Ramos (cell line): Measurements from ENCODE around the gene PDGFB.
"Not testable (repeated sequence)": the region's sequence is repeated elsewhere in the genome, so short reads cannot be mapped to it uniquely, and the experiment has no call there.

Experiments used
- in situ Hi-C: fragments of 300-500 bp; cut with MboI; formaldehyde crosslinking; loops from one replicate; pipeline ENCODE4 v1.14.3; 2022; ENCODE audit warnings: low sequenced_read_pairs; ENCODE audit not compliant: unreplicated experiment

The PDGFB gene

DNA sequence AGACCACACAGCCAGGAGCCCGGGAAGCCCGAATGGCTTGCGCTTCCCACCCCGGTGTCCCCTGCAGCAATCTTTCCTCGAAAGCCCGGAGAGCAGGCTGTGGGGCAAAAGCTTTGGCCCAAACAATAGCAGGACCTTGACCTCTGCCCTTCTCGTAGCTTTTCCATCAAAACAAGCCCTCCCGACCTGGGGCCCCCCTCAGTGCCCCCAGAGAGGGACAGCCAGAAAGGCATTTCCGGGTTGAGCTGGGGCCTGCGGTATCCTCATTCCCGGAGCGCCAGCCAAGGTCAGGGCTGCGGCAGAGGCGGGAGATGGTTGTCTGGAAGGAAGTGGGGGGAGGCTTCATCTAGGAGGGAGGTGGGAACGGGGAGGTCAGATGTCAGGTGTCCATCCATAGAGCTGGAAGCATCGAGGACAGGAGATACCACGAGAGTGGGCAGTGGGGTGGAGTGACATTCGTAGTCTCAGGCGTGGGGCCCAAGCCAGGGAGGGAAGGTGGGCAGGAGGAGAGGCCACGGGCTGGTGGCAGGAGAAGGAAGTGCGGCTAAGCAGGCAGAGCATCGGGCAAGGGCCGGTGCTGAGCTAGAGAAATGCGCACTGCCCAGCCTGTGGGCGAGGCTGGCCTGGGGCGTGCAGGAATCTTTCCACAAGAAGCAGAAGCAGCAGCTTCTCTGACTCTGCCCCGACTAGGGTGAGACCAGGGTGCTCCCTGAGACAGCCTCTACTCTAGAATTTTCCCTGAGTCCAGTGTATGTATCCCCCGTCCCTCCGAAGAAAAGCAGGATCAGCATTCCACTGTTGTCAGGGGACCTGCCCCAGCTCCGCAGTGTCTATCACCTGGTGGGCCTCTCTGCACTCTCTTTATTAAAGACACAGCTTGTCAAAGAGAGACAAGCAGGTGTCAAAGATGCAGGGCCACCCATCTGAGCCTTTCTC lies 14.3 kb downstream of the PDGFB start:
- in situ Hi-C loops, result no loop called here

DNA sequence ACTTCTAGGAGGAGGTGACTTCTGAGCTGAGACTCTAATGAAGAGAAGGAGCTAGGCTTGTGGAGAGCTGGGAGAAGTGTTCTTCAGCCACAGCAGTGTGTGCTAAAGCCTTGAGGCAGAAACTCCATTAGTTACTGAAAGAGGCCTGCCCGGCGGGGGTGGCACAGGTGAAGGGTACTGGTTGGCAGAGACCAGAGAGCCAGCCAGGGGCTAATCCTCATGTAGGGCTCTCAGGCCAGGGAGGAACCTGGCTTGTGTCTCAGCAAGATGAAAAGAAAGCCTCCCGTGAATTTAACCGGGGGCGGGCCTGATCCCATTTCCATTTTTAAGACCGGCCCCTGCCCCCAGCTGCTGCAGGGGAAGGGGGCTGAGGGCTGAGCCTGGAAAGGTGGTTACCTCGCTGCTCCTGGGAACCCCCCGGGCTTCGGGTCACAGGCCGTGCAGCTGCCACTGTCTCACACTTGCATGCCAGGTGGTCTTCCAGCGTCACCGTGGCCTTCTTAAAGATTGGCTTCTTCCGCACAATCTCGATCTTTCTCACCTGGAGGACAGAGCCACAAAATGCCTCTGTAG lies 15.0 kb downstream of the PDGFB start:
- in situ Hi-C loops, result no loop called here

DNA sequence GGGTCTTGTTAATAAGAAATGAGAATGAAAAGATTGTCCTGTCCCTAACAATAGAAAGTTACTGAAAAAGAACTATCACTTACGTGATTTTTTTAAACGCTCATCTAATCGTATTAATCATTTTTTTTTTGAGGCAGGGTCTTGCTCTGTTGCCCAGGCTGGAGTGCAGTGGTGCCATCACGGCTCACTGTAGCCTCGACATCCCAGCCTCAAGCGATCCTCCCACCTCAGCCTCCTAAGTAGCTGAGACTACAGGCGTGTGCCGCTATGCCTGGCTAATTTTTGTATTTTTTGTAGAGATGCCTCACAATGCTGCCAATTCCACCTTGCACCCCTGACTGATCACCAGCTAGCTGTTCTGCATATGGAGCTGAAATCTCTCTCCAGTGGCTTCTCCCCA lies 15.7 kb downstream of the PDGFB start:
- in situ Hi-C loops, result no loop called here

DNA sequence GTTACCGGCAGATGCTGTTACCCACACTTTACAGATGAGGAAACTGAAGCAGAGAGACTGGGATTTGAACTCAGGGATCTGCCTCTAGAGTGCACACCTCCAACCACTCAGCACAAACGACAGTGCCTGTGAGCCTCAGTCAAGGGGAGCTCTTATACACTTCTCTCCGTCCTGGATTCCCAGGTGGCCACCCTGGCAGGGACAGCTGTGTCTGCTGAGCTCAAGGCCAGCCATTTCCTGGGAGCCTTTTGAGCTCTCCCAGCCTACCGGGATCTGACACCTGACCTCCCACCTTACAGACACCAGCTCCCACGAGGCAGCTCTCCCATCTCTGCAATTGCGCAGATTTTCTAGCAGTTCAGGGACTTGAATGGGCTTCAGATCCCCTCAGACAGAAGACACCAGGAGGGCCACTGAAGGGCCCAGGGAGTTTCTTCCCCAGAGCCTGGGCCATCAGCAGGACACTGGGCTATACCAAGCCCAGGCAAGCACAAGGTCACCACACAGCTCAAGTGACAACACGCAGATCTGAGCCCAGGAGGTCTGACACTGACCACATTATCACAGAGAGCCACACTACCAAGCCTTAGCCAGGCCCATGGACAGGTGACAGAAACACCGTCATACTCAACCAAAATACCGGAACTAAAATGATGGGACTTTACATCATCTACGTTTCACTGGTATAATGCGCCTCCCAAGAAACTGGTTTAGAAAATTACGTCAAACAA lies 17.1 kb downstream of the PDGFB start:
- in situ Hi-C loops, result no loop called here

DNA sequence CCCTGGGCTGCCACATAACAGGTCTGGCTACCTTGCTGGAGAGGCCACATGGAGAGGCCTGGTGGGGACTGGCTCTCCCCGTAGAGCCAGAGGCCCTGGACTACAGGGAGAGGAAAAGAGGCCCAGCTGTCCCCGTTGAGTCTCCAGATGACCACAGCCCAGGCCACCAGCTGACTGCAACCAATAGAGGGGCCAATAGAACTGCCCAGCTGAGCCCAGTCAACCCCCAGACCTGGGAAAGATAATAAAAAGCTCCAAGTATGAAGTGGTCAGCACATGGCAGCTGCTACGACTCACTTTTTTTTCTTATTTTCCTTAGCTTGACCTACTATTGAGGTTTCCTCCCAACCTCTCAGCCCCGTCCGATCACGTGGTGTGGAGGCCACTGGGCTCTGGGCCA lies 18.4 kb downstream of the PDGFB start:
- in situ Hi-C loops, result no loop called here

DNA sequence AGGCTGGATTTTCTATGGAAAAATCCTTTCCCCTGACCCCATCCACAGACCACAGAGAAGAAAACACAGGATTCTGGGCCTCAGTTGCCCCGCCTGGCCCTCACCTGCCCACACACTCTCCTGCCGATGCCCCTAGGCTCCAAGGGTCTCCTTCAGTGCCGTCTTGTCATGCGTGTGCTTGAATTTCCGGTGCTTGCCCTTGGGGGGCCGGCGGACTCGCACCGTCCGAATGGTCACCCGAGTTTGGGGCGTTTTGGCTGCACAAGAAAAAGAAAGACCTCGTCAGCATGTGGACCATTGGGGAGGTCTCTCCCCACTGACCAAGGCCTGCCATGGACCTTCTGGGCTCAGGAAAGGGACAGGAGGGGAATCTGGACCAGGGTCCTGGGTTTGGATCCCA lies 19.2 kb downstream of the PDGFB start:
- in situ Hi-C loops, result no loop called here

DNA sequence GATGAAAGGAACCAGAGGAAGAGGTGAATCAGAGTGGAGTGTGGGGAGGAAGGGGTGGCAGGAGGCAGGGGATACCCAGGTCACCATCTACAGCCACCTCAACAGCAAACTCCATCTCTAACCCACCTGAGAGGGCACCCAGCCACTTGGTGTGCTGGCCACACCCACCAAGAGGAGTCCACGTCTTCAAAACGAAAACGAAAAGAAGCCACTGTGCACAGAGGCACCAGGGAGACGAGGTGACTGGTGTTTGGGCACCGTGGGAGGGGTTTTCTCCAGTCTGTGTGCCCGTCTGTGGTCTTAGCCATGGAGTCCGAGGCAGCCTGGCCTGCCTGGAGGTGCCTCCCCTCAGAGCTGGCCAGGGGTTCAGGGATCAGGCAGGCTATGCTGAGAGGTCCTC lies 20.2 kb downstream of the PDGFB start:
- in situ Hi-C loops, result no loop called here

DNA sequence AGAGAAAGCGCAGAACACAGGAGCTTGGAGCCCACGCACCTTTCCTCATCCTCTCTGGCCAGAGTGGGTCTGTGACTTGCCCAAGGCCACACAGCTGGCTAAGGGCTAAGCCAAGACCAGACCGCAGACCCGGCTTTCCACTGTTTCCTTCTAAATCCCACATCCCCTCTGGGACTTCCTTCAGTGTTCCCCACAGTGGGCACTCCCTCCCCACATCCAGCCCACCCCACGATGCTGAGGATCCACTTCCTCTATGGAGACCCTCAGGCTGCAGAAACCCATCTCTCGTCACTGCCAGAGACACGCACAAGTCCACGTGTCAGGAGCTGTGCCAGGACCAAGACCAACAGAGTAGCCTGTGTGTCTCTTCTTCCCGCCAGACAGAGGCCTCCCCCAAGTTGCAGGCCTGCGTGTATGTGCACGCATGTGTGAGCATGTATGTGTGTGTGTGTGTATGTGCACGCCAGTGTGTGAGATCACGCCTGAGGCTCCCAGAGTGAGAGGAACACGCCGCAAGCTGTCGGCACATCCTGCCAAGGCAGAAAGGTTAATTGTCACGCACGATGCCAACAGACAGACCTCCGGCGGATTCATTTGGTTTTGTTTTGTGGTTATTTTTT lies 21.6 kb downstream of the PDGFB start:
- in situ Hi-C loops, result no loop called here

DNA sequence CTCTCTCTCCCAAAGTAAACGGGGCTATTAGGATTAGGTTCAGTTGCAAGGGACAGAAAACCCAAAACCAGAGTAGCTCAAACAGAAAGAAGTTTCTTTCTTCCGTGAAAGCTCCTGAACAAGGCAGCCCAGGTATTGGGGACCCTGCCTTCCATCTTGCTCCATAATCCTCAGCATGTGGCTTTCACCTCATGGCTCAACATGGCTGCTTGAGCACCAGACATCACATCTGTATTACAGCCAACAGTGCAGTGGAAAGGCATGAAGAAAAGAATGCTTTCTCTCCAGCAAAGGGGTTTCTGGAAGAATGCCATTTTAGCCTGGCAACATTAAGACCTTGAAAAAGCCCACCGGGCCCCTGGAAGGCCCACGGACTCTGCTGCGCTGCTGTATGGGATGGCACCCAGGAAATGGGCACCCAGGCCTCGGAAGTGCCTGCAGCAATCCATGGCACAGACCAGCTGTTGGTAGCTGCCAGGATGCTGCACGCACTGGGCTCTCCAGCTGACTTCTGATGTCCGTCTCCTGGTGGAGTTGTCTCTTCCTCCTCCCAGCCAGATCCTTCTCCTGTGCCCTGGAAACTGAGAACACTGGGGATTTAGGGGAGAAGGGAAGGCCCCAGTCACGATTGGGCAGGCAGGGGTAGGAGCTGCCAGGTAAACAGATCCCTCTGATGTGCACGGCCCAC lies 22.6 kb downstream of the PDGFB start:
- in situ Hi-C loops, result no loop called here

DNA sequence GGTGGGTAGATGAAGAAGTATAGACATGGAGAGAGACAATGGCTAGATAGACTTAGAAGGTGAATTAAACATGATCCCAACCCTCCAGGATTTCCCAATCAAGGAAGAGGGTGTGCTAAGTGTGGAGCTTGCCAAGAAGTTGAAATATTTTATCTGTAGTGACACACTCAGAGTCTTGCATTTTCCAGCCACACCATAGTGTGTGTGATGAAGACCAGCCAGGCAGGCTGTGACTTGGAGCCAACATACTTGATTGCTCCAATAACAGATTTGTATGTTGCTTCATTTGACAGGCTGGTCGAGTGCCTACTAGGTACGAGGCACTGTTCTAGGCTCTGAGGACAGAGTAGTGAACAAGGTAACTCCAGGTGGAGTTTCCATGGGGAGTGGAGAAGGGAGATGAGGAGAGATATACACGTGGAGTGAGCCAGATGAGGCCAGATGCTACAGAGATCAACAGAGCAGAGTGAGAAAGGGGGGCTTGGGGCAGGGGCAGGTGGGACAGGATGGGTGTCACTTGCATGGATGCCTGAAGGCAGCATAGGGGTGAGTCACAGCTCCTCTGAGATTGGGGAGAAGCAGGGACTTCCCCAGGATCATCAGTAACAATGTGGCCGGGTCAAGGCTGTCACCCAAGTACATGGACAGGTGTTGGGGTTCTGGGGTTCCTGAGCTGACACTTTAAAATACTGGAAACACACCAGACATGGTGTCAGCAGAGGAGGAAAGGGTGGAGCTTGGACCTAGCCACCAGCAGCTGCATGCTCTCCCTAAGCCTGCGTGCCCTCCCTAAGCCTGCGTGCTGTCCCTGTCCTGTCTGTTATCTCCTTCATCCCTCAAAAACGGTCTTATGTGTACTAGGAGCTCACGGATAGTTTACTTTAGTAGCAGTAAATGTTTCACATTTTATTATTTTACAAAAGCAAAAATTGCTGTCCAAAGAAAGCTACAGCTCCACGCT lies 23.6 kb downstream of the PDGFB start:
- in situ Hi-C loops, result no loop called here

DNA sequence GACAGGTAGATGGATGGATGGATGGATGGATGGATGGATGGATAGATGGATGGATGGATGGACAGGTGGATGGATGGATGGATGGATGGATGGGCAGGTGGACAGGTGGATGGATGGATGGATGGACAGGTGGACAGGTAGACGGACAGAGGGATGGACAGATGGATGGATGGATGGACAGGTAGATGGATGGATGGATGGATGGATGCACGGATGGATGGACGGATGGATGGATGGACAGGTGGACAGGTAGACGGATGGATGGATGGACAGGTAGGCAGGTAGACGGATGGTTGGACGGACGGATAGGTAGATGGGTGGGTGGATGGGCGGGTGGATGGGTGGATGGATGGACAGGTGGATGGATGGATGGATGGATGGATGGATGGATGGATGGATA lies 24.3 kb downstream of the PDGFB start:
- in situ Hi-C loops, result no loop called here

DNA sequence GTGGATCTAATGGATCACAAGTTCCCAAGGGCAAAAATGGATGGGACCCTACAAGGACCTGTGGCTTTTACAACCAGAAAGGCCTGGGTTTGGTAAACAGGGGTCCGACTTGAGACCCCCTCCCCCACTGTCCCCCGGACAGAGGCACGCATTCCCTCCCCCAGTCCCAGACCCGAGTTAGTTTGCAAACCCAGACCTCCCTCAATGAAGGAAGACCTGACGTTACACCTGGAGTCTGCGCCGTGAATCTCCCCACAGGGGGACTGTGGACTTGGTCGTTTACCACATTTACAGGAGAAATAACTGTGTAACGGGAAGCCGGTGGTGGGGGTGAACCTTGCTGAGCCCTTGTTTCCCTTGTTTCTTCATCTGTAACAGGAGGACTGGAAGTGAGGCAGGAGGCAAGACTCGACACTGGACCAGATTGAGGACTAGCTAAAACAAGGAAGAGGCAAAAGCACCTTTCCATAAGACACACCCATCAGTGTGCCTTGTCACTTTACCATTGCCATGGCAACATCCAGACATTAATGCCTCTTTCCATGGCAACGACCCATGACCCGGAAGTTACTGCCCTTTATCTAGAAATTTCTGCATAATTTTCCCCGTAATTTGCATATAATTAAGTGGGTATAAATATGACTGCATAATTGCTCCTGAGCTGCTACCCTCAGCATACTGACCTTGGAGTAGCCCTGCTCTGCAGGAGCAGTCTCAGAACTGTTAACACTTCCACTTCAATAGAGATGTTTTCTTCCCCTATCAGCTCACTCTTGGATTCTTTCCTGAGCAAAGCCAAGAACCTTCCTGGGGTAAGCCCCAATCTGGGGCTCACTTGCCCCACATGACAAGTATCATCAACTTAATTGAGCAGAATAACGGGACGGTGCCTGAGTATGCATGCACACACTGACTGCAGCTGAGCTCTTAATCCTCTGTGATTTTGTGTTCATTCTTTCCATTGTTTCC lies 25.4 kb downstream of the PDGFB start:
- in situ Hi-C loops, result no loop called here

DNA sequence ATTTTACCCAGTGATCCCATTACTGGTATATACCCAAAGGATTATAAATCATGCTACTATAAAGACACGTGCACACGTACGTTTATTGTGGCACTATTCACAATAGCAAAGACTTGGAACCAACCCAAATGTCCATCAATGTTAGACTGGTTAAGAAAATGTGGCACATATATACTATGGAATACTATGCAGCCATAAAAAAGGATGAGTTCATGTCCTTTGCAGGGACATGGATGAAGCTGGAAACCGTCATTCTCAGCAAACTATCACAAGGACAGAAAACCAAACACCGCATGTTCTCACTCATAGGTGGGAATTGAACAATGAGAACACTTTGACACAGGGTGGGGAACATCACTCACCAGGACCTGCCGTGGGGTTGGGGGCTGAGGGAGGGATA lies 26.4 kb downstream of the PDGFB start:
- in situ Hi-C loops, result not testable (repeated sequence)

DNA sequence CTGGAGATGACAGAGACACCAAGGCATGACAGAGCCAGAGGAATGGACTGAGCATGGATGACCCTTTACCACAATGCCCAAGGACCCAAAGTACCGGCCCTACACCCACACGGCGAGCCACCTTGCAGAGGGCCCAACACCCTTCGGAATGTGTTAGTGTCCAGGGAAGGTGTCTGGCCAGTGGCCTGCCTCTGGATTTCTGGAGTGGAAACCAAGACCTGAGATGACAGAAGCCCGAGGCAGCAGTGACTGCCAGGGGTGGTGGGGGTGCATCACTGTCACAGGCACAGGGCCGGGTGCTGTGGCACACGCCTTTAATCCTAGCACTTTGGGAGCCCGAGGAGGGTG lies 28.7 kb downstream of the PDGFB start:
- in situ Hi-C loops, result no loop called here

DNA sequence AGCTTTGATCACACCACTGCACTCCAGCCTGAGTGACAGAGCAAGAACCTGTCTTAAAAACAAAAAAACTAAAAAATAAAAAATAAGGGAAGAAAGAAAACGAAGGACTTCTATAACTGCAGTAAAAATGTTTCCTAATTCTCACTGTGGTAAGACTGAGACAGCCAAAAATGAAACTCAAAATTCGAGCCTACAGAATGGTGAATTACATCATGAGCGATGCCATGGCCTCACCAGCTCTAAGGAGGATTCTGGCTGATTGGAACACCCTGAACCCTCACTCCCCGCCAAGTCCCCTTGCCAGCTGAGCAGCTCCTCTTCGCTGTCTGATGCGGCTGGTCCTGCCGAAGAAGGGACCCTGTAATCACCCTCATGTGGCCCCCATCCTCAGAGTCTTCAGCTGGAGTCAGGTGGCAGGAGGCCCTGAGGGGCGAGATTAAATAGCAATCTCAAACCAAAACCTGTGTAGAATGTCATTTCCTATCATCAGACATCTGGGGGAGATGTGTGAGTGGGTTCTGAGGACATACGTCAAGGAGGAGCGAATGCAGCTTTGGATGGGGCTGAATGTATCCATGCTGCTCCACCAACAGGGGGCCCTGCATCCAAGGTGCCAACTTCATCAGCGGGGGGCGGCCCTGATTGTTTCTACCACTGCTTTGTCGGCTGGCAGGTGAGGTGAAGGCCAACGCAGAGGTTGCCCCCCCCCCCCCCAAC lies 29.2 kb downstream of the PDGFB start:
- in situ Hi-C loops, result no loop called here

DNA sequence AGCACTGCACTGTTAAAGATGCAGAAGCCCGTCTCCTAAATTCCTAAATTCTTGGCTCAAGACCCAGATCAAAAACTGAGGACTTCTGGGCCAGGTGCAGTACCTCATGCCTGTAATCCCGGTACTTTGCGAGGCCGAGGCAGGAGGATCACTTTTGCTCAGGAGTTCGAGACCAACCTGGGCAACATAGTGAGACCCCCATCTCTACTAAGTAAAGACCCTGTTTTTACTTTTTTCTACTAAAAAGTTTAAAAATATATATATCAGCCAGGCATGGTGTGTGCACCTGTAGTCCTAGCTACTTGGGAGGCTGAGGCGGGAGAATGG lies 29.7 kb downstream of the PDGFB start:
- in situ Hi-C loops, result no loop called here

DNA sequence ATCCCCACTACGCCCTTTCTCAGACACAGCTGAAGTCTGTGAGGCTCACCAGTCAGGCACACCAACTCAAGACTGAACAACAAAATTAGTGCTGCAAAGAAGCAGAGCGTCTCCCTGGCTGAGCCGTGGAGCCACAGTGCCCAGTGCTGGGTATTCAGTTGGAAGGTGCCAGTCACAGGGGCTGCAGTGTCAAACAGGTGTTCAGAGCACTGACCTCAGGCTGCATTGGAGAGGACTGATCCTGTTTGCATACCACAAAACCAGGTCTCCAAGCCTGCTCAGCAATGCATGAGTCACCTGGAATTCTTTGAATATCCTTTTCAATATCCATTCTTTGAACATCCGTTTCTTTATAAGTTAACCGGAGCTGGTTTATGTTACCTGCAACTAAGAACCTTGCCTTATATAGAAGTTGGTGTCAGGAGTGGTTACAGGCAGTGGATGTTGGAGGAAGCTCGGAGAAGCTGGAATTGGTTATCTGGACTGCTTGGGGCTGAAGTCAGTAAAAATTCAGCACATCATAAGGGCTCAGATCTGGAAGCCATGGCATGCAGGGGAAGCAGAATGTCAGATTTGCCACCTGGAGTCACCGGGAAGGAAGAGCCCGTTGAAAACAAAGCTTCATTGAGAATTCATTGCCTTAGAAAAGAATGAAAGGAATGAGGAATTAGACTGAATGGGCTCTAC lies 30.3 kb downstream of the PDGFB start:
- in situ Hi-C loops, result no loop called here
